GM12878 (cell line): Measurements from ENCODE around the gene PLP2. TPM values are rescaled to one million over a fixed set of nuclear protein-coding genes. Genes with fewer than 3 reads are reported as not detected.
A peak's percentile ranks its signal among the peaks of the same experiment; 100 is the strongest.

Experiments
- ATAC-seq: fragments of 200-7000 bp; cut with Tn5 transposase; 3 replicates; pipeline ENCODE4 v1.9.1; 2020; ENCODE audit warnings: mild to moderate bottlenecking, moderate library complexity
- BruUV-seq: library from RNA; stranded (reverse); fragments of 400-500 nt; replicated peaks from 2 replicates; lab custom pipeline; 2021; lab: Mats Ljungman, UMichigan
- CTCF ChIA-PET: fragments of 300-600 bp; sonication (Branson Sonifier 250); formaldehyde crosslinking; extraction: SDS; loops from one replicate; lab custom pipeline; 2021; ENCODE audit warnings: inconsistent platforms; lab: Yijun Ruan, JAX
- POLR2A ChIA-PET: fragments of 350-600 bp; formaldehyde crosslinking; extraction: SDS; loops from one replicate; lab custom pipeline; 2021; ENCODE audit warnings: inconsistent platforms; lab: Charles Lee
- RAD21 ChIA-PET: fragments of 300-600 bp; sonication (Branson Sonifier 250); formaldehyde crosslinking; loops from one replicate; lab custom pipeline; 2023; ENCODE audit warnings: antibody characterized with exemption; ENCODE audit not compliant: unreplicated experiment; lab: Charles Lee
- SMC1A ChIA-PET: fragments of 300-600 bp; sonication (Branson Sonifier 250); formaldehyde crosslinking; loops from one replicate; lab custom pipeline; 2023; ENCODE audit not compliant: unreplicated experiment, uncharacterized antibody; lab: Charles Lee
- DNase-seq: peaks from one replicate; pipeline ENCODE4 v3.0.0-alpha.2; 2011; ENCODE audit warnings: low read depth, low spot score
- FAIRE-seq: peaks from 3 replicates; lab custom pipeline; 2011; peaks lifted over from hg19 to GRCh38; lab: Jason Lieb, UNC
- H2AFZ ChIP-seq: 2 replicates; pipeline ENCODE4 v1.6.0; 2011; ENCODE audit warnings: low read depth, low read length, control low read depth; ENCODE audit not compliant: control insufficient read depth
- H3K27ac ChIP-seq: 2 replicates; pipeline ENCODE4 v1.5.1; 2011; ENCODE audit warnings: control low read depth; ENCODE audit not compliant: control insufficient read depth, insufficient read depth
- H3K27me3 ChIP-seq, 2 experiments: replicated peaks in 1 of 2; 2 replicates each; pipeline versions ENCODE4 v1.6.0 to v1.6.1; 2011; ENCODE audit warnings: low read length in 1 of 2; ENCODE audit not compliant: control insufficient read depth in 2 of 2, insufficient read depth in 2 of 2
- H3K36me3 ChIP-seq, 2 experiments: 2 replicates each; pipeline ENCODE4 v1.5.1; 2011; ENCODE audit warnings: low read length in 1 of 2; ENCODE audit not compliant: control insufficient read depth in 2 of 2, insufficient read depth in 2 of 2
- H3K4me1 ChIP-seq: 2 replicates; pipeline ENCODE4 v1.6.1; 2011; ENCODE audit warnings: mild to moderate bottlenecking, low read length, moderate library complexity, mixed read lengths; ENCODE audit not compliant: control insufficient read depth, insufficient read depth
- H3K4me2 ChIP-seq: 2 replicates; pipeline ENCODE4 v1.6.0; 2011; ENCODE audit warnings: control low read depth; ENCODE audit not compliant: control insufficient read depth, insufficient read depth
- H3K4me3 ChIP-seq: fragments of 200-600 bp; sonication (generic); 2 replicates; pipeline ENCODE4 v1.5.1; 2016
- H3K79me2 ChIP-seq: 2 replicates; pipeline ENCODE4 v1.6.0; 2011; ENCODE audit warnings: low read length; ENCODE audit not compliant: control insufficient read depth, insufficient read depth
- H3K9ac ChIP-seq: 2 replicates; pipeline ENCODE4 v1.8.0; 2011; ENCODE audit warnings: low read length, control low read depth, mixed read lengths; ENCODE audit not compliant: control insufficient read depth, insufficient read depth
- H3K9me3 ChIP-seq: replicated peaks from 3 replicates; pipeline ENCODE4 v1.5.1; 2011; ENCODE audit warnings: mild to moderate bottlenecking, low read length; ENCODE audit not compliant: control insufficient read depth, insufficient read depth
- H4K20me1 ChIP-seq: 2 replicates; pipeline ENCODE4 v1.6.0; 2011; ENCODE audit not compliant: control insufficient read depth, insufficient read depth
- CBFB ChIP-seq: IDR thresholded peaks from 2 replicates; pipeline ENCODE4 v1.6.1; 2016; ENCODE audit warnings: antibody characterized with exemption, low read depth
- CHD2 ChIP-seq: IDR thresholded peaks from 2 replicates; pipeline ENCODE4 v1.6.1; 2011; ENCODE audit warnings: low read depth, low read length, improper control_type of control experiment, borderline replicate concordance
- E2F8 ChIP-seq: fragments of 450-650 bp; IDR thresholded peaks from 2 replicates; pipeline ENCODE4 v1.6.1; 2018; ENCODE audit warnings: mild to moderate bottlenecking, low read depth, moderate library complexity; ENCODE audit not compliant: partially characterized antibody
- FOS ChIP-seq: IDR thresholded peaks from 3 replicates; pipeline ENCODE4 v1.6.1; 2011; ENCODE audit warnings: borderline replicate concordance; ENCODE audit not compliant: insufficient read length; ENCODE audit errors: extremely low read depth
- HSF1 ChIP-seq: fragments of 150-350 bp; IDR thresholded peaks from 2 replicates; pipeline ENCODE4 v1.6.1; 2014; ENCODE audit warnings: mild to moderate bottlenecking, low read depth, low read length
- KLF5 ChIP-seq: fragments of 450-650 bp; IDR thresholded peaks from 2 replicates; pipeline ENCODE4 v1.6.1; 2014; ENCODE audit warnings: mild to moderate bottlenecking; ENCODE audit not compliant: partially characterized antibody
- NR2F1 ChIP-seq: fragments of 450-650 bp; conservative IDR thresholded peaks from 2 replicates; pipeline ENCODE4 v1.6.1; 2017; ENCODE audit warnings: mild to moderate bottlenecking
- PML ChIP-seq: IDR thresholded peaks from 2 replicates; pipeline ENCODE4 v1.6.1; 2012; ENCODE audit warnings: low read length, inconsistent platforms
- POLR2AphosphoS2 ChIP-seq: IDR thresholded peaks from 2 replicates; pipeline ENCODE4 v1.6.1; 2011; ENCODE audit warnings: low read depth, mild to moderate bottlenecking, low read length, improper control_type of control experiment, moderate library complexity
- RBBP5 ChIP-seq: fragments of 200-600 bp; sonication (generic); conservative IDR thresholded peaks from 2 replicates; pipeline ENCODE4 v1.6.1; 2016
- SIN3A ChIP-seq: IDR thresholded peaks from 2 replicates; pipeline ENCODE4 v1.6.1; 2012; ENCODE audit warnings: low read depth, low read length, improper control_type of control experiment
- SUPT20H ChIP-seq: IDR thresholded peaks from 2 replicates; pipeline ENCODE4 v1.6.1; 2011; ENCODE audit warnings: low read depth, mild to moderate bottlenecking, low read length, moderate library complexity, borderline replicate concordance; ENCODE audit not compliant: control insufficient read depth
- ZNF622 ChIP-seq: fragments of 450-650 bp; IDR thresholded peaks from 2 replicates; pipeline ENCODE4 v1.6.1; 2017; ENCODE audit warnings: mild to moderate bottlenecking, inconsistent platforms
- ZSCAN29 ChIP-seq: fragments of 450-650 bp; IDR thresholded peaks from 2 replicates; pipeline ENCODE4 v1.6.1; 2017; ENCODE audit warnings: mild to moderate bottlenecking, moderate library complexity
- WGBS: methylation state at CpG from one replicate; pipeline ENCODE4 v1.1.6; 2016; ENCODE audit warnings: low lambda C conversion rate; ENCODE audit not compliant: insufficient replicate concordance, insufficient coverage; ENCODE audit errors: missing lambda C conversion rate; 5-methylcytosine and 5-hydroxymethylcytosine counted together
- in situ Hi-C: fragments of 300-500 bp; cut with MboI; formaldehyde crosslinking; loops from 9 replicates; pipeline ENCODE4 v1.14.3; 2018; ENCODE audit warnings: mixed read lengths
- intact Hi-C: fragments of 100-400 bp; cut with micrococcal nuclease; formaldehyde crosslinking; loops from one replicate; pipeline ENCODE4 v1.14.2; 2022; ENCODE audit not compliant: unreplicated experiment
- polyA plus RNA-seq, 11 experiments: library from polyadenylated mRNA; depleted of rRNA in 4 of 11; unstranded in 6 of 11; stranded (reverse) in 5 of 11; fragments of >200 nt; fragmentation: Nextera tagmentation in 4 of 11; fragmentation: Illumina TruSeq in 1 of 11; extraction: Ambion mirVana in 4 of 11; extraction: Trizol in 1 of 11; gene quantifications; 1 replicate in 1 of 11; 2 replicates in 10 of 11; pipeline versions ENCODE4 v1.2.1 to v1.2.3, GENCODE V29; 2011 to 2016; ENCODE audit warnings: inconsistent platforms in 2 of 11, missing spikeins in 2 of 11, low read depth in 1 of 11
- total RNA-seq, 4 experiments: library from RNA; depleted of rRNA in 3 of 4; stranded (reverse); fragments of >200 nt in 3 of 4; fragmentation: Illumina TruSeq in 1 of 4; extraction: Trizol in 1 of 4; gene quantifications; 2 replicates each; pipeline versions ENCODE4 v1.2.1 to v1.2.3, GENCODE V29; 2013 to 2021

Gene PLP2
- total and polyA plus RNA-seq, 10 of the 15 experiments (the other 5 are each of a cell fraction or from before 2014, with no cell fraction given): 56.6 to 177 (median 99.3) TPM

DNA sequence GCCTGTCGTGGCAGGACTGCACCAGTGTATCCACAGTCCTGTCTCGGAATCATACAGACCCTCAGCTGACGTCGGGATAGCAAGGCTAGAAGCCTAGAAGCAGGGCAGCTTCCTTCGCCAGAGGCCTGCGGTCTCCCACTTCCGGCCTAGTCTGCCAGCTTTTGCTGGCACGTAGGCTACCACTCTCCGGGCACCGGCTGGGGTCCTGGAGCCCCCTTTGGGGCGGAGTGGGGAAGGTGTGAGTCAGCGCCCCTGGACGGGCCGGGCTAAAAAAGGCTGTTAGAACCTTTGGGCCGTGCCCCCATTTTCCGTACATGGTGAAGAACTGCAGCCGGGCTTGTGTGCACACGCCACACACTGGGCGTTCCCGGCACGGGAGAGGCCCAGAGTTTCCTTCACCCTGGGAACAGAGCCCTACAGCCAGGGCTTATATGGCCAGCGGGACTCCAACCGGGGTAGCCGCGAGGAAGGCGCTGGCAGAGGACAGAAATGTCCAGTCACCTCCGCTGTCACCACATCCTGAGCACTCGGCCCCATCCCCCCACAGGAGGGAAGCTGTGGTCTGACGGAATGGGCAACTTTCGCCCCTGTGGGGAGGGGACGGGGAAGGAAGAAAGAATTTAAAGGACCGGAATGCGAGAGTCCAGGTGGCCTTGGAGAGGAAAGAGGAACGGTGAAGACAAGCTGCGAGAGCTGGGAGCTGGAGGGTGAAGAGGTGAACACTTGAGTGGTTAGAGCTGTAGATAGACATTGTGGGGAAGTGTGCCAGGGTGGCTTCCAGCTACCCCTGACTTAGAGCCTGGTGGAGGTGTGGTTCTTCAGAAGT is 4.6 kb upstream of the PLP2 start:
- CTCF ChIA-PET: interaction anchor here (0.6 to 5.2 kb wide), 8 partner anchors 12 to 406 kb away, joined by 3 to 57 read pairs (median 10); partner anchors contain the start of gene PRICKLE3
- no peak for FAIRE-seq
- WGBS: 25% methylated on average over 35 of the region's 35 CpGs
- no peak for TF ChIP-seq FOS
- no peak for TF ChIP-seq NR2F1
- TF ChIP-seq CHD2: no peak
- no peak for TF ChIP-seq ZNF622
- no peak for TF ChIP-seq RBBP5
- no peak for TF ChIP-seq E2F8
- TF ChIP-seq SUPT20H: no peak
- TF ChIP-seq HSF1: no peak
- TF ChIP-seq CBFB: no peak
- no peak for TF ChIP-seq POLR2AphosphoS2
- no peak for TF ChIP-seq ZSCAN29
- no peak for TF ChIP-seq PML
- no peak for TF ChIP-seq SIN3A
- no peak for TF ChIP-seq KLF5

More for the DNA sequence above, 4.6 kb upstream of the PLP2 start:
- ChIA-PET RAD21 (interaction anchor here (0.8 to 4.6 kb wide), 9 partner anchors 11 to 102 kb away, joined by 3 to 26 read pairs (median 5); partner anchors contain the start of gene CCDC22), SMC1A (interaction anchor here (1.0 to 3.2 kb wide), 6 partner anchors 9 to 102 kb away, joined by 3 to 14 read pairs (median 6); no protein-coding TSS in a partner anchor), POLR2A (interaction anchor here (0.5 to 5.0 kb wide), 8 partner anchors 10 to 164 kb away, joined by 3 to 28 read pairs (median 6); partner anchors contain the start of genes PPP1R3F and PRICKLE3)
- Histone ChIP-seq H3K27ac (peak overlapping the region; percentile 78), H3K4me3 (peak overlapping the region; percentile 37), H3K9me3 (no peaks in the 10 kb centered on the region; the same call in 2 of the 3 replicates), H2AFZ (peak overlapping the region; percentile 49), H3K36me3 (no peaks in the 10 kb centered on the region), H3K4me1 (peaks cover 9% of the 10 kb centered on the region), H4K20me1 (no peaks in the 10 kb centered on the region), H3K4me2 (peak overlapping the region; percentile 81), H3K27me3 (no peaks in the 10 kb centered on the region), H3K79me2 (no peaks in the 10 kb centered on the region), H3K9ac (peak overlapping the region; percentile 24)
- in situ Hi-C loops: no loop called here
- DNase-seq: peak; percentile 51
- intact Hi-C loops: loop anchor here (2.0 kb wide), 2 partner anchors 24 to 44 kb away; partner anchors contain the start of gene GPKOW
- BruUV-seq: TSS peak; percentile 47
- ATAC-seq: peak; percentile 34
